DND-41 (cell line): ENCODE measurements around the gene SCNN1B.

Experiments used
- ATAC-seq: fragments of 200-7000 bp; cut with Tn5 transposase; 3 replicates; pipeline ENCODE4 v1.9.1; 2021; ENCODE audit warnings: low read depth; ENCODE audit not compliant: insufficient read depth
- DNase-seq: peaks from one replicate; pipeline ENCODE4 v3.0.0-alpha.2; 2020
- H2AFZ ChIP-seq: 2 replicates; pipeline ENCODE4 v1.6.0; 2012; ENCODE audit warnings: low read depth, low read length
- H3K27ac ChIP-seq: 2 replicates; pipeline ENCODE4 v1.5.1; 2012; ENCODE audit warnings: low read length, inconsistent platforms
- H3K27me3 ChIP-seq: fragments of 200-600 bp; sonication (generic); 2 replicates; pipeline ENCODE4 v1.6.0; 2012; ENCODE audit warnings: low read length, mild to moderate bottlenecking, inconsistent platforms; ENCODE audit not compliant: insufficient read depth, poor library complexity
- H3K36me3 ChIP-seq: 2 replicates; pipeline ENCODE4 v1.5.1; 2012; ENCODE audit warnings: low read length, inconsistent platforms; ENCODE audit not compliant: insufficient read depth
- H3K4me1 ChIP-seq: 2 replicates; pipeline ENCODE4 v1.5.1; 2012; ENCODE audit warnings: mild to moderate bottlenecking, low read length; ENCODE audit not compliant: insufficient read depth
- H3K4me2 ChIP-seq: 2 replicates; pipeline ENCODE4 v1.6.0; 2012; ENCODE audit warnings: mild to moderate bottlenecking, moderate library complexity, low read length, inconsistent platforms; ENCODE audit not compliant: insufficient read depth
- H3K4me3 ChIP-seq, 2 experiments: fragments of 200-600 bp in 1 of 2; shearing (Covaris generic) in 1 of 2; 2 replicates each; pipeline ENCODE4 v1.5.1; 2012 to 2016; ENCODE audit warnings: inconsistent platforms in 2 of 2, low read length in 2 of 2, mild to moderate bottlenecking in 2 of 2, low read depth in 1 of 2, moderate library complexity in 1 of 2
- H3K79me2 ChIP-seq: 2 replicates; pipeline ENCODE4 v1.6.0; 2012; ENCODE audit warnings: low read length, inconsistent platforms; ENCODE audit not compliant: insufficient read depth
- H3K9ac ChIP-seq: 2 replicates; pipeline ENCODE4 v1.6.0; 2012; ENCODE audit warnings: low read depth, mild to moderate bottlenecking, inconsistent platforms, low read length, moderate library complexity
- H3K9me3 ChIP-seq: 2 replicates; pipeline ENCODE4 v1.5.1; 2012; ENCODE audit warnings: low read length, moderate library complexity, mild to moderate bottlenecking, inconsistent platforms; ENCODE audit not compliant: insufficient read depth, severe bottlenecking
- H4K20me1 ChIP-seq: 2 replicates; pipeline ENCODE4 v1.6.0; 2012; ENCODE audit warnings: low read length; ENCODE audit not compliant: insufficient read depth
- EZH2 ChIP-seq: IDR thresholded peaks from 3 replicates; pipeline ENCODE4 v1.6.1; 2012; ENCODE audit warnings: borderline replicate concordance, low read depth, mild to moderate bottlenecking, moderate library complexity, low read length, inconsistent platforms; ENCODE audit not compliant: severe bottlenecking
- TF ChIP-seq, protein P1 (sequence below): IDR thresholded peaks from 2 replicates; pipeline ENCODE4 v1.5.1; 2012; ENCODE audit warnings: borderline replicate concordance, low read length, moderate library complexity, mild to moderate bottlenecking; ENCODE audit not compliant: poor library complexity, severe bottlenecking; ENCODE audit errors: extremely low read depth

SCNN1B gene

DNA sequence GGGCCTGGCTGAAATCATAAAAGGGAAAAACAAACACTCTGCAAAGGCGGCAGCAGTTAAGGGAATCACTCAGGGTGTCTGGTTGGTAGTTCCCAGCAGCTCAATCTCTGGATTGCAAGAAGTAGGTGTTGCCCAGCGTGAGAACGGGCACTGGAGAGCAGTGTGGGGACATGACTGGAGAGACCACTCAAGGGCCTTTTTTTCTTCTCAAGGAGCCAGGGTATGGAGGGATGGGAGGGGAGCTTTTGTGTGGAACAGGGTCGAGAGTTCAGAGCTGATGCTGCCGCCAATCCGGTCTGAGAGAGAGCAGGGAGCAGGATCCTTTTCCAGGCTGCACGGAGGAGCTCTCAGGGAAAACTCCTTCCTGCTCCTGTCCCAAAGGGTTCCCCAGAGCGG lies 15.2 kb downstream of the SCNN1B start:
- H3K27me3 ChIP-seq: peaks cover 3% of the 10 kb centered on the region
- no peak overlapping the region for H3K27ac ChIP-seq
- no peak for DNase-seq
- no peak for TF ChIP-seq EZH2
- TF ChIP-seq, protein P1, sequence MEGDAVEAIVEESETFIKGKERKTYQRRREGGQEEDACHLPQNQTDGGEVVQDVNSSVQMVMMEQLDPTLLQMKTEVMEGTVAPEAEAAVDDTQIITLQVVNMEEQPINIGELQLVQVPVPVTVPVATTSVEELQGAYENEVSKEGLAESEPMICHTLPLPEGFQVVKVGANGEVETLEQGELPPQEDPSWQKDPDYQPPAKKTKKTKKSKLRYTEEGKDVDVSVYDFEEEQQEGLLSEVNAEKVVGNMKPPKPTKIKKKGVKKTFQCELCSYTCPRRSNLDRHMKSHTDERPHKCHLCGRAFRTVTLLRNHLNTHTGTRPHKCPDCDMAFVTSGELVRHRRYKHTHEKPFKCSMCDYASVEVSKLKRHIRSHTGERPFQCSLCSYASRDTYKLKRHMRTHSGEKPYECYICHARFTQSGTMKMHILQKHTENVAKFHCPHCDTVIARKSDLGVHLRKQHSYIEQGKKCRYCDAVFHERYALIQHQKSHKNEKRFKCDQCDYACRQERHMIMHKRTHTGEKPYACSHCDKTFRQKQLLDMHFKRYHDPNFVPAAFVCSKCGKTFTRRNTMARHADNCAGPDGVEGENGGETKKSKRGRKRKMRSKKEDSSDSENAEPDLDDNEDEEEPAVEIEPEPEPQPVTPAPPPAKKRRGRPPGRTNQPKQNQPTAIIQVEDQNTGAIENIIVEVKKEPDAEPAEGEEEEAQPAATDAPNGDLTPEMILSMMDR: no peak
- H2AFZ ChIP-seq: no peak overlapping the region
- H3K36me3 ChIP-seq: no peaks in the 10 kb centered on the region
- H3K9ac ChIP-seq: no peak overlapping the region
- H3K79me2 ChIP-seq: no peaks in the 10 kb centered on the region
- H3K9me3 ChIP-seq: no peaks in the 10 kb centered on the region
- no peak for ATAC-seq
- H3K4me3 ChIP-seq: no peak overlapping the region
- H3K4me2 ChIP-seq: no peak overlapping the region
- H4K20me1 ChIP-seq: no peaks in the 10 kb centered on the region; the same call in 1 of the 2 replicates
- no peaks in the 10 kb centered on the region for H3K4me1 ChIP-seq

DNA sequence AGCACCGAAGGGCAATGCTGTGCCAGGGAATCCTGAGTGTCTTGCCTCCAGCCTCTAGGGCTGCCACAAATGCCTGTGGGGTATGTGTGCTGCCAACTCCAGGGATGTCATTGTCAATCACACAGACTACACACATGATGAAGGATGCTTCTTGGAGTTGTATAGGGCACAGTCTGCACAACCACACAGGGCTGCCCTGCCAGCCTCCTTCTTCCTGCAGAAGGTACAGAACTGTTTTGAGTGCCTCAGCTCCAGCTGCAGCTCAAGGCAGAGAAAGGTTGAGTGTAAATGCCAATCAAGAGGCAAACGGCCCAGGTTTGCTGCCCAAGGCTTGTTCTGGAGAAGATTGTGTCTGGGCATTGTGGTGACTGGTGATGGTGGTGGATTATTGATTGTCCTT lies 15.6 kb downstream of the SCNN1B start:
- H3K27ac ChIP-seq: no peak overlapping the region
- no peaks in the 10 kb centered on the region for H3K9me3 ChIP-seq
- H3K9ac ChIP-seq: no peak overlapping the region
- H3K4me2 ChIP-seq: no peak overlapping the region
- peaks cover 3% of the 10 kb centered on the region for H3K27me3 ChIP-seq
- no peak overlapping the region for H2AFZ ChIP-seq
- TF ChIP-seq EZH2: no peak
- TF ChIP-seq, protein P1: no peak
- no peaks in the 10 kb centered on the region; the same call in 1 of the 2 replicates for H4K20me1 ChIP-seq
- no peaks in the 10 kb centered on the region for H3K4me1 ChIP-seq
- no peaks in the 10 kb centered on the region for H3K79me2 ChIP-seq
- no peak overlapping the region for H3K4me3 ChIP-seq
- DNase-seq (no peak), ATAC-seq (no peak)
- no peaks in the 10 kb centered on the region for H3K36me3 ChIP-seq

DNA sequence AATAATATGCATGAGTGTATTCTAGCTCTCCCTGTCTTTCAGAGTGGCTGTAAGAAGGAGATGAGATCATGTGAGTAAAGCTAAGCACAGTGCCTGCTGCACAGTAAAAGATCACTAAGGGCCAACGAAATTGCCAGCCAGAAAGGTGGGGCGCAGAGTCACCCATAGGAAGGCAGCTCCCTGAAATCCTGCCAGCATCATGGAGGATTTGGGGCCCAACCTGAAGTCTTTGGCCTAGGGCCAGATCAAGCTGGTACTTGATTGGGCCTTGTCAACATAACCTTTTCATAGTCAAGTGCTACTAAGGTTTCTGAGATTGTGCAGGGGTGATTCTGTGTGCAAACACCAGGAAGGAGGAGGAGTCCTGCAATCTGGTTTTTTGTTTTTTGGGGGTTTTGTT lies 16.5 kb downstream of the SCNN1B start:
- H3K4me1 ChIP-seq: no peaks in the 10 kb centered on the region
- no peak for TF ChIP-seq EZH2
- no peak overlapping the region for H3K9ac ChIP-seq
- H3K79me2 ChIP-seq: no peaks in the 10 kb centered on the region
- ATAC-seq (no peak), DNase-seq (no peak)
- H3K4me3 ChIP-seq: no peak overlapping the region
- no peak overlapping the region for H3K4me2 ChIP-seq
- no peaks in the 10 kb centered on the region for H3K36me3 ChIP-seq
- H2AFZ ChIP-seq: no peak overlapping the region
- H4K20me1 ChIP-seq: no peaks in the 10 kb centered on the region; the same call in 1 of the 2 replicates
- H3K27ac ChIP-seq: no peak overlapping the region
- H3K27me3 ChIP-seq: peaks cover 3% of the 10 kb centered on the region
- H3K9me3 ChIP-seq: no peaks in the 10 kb centered on the region

DNA sequence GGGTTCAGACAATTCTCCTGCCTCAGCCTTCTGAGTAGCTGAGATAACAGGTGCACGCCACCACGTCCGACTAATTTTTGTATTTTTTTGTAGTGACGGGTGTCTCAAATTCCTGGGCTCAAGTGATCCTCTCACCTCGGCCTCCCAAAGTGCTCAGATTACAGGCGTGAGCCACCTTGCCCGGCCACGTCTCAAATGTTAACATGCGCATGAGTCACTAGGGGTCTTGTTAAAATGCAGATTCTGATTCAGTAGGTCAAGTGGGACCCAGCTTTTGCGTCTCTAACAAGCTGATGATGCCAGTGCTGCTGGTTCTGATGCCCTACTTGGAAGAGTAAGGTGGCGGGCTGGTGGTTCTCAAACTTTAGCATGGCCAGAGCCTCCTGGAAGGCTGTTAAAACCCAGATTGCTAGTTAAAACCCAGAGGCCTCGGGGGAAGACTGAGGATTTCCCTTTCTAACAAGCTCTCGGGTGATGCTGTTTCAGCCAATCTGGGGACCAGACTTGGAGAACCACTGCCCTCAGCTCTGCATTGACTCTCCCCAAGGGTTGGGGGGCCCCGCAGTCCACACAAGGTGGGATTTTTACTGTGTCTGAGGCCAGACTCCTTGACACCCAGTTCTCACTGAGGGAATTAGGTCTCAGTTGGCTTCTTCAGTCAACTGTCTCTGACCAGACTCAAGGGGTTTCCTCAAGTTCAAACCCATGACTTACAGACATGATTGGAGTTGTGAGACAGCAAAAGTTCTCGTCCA lies 17.9 kb downstream of the SCNN1B start:
- no peak for ATAC-seq
- Histone ChIP-seq H3K4me3 (no peak overlapping the region), H3K27me3 (peaks cover 3% of the 10 kb centered on the region), H2AFZ (no peak overlapping the region), H3K79me2 (no peaks in the 10 kb centered on the region), H3K4me1 (no peaks in the 10 kb centered on the region), H3K36me3 (no peaks in the 10 kb centered on the region), H3K9ac (no peak overlapping the region), H3K4me2 (no peak overlapping the region), H4K20me1 (no peaks in the 10 kb centered on the region; the same call in 1 of the 2 replicates), H3K9me3 (no peaks in the 10 kb centered on the region), H3K27ac (no peak overlapping the region)
- DNase-seq: no peak
- no peak for TF ChIP-seq EZH2
- TF ChIP-seq, protein P1: no peak
